DMS79 (cell line): ENCODE measurements around the gene MAP3K6.
"Not testable (repeated sequence)": the region's sequence is repeated elsewhere in the genome, so short reads cannot be mapped to it uniquely, and the experiment has no call there.

ENCODE experiments used
- DNase-seq: peaks from one replicate; lab custom pipeline; 2025; lab: John Stamatoyannopoulos, UW

The MAP3K6 gene

GRCh38 chr1:27395441-27396195 lies 28.9 kb upstream of the MAP3K6 start:
- peak; percentile 56 for DNase-seq

DNA sequence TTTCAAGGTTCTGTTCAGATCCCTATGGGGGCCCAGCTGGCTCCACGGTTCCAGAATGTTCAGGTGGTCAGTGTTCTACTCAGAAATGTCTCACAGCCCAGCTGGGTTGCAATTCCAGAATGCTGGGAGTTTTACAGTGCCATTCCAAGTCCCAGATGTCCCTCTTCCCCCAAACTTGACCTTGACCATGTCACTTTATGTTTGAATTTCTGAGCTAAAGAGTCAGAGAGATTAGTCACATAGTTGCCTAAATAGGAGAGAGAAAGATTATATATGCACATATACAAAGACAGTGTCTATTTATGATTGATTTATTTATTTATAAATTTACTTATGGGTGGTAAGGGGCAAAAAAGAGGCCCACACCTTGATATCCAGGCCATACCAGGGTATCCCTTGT lies 28.2 kb upstream of the MAP3K6 start:
- no peak for DNase-seq

DNA sequence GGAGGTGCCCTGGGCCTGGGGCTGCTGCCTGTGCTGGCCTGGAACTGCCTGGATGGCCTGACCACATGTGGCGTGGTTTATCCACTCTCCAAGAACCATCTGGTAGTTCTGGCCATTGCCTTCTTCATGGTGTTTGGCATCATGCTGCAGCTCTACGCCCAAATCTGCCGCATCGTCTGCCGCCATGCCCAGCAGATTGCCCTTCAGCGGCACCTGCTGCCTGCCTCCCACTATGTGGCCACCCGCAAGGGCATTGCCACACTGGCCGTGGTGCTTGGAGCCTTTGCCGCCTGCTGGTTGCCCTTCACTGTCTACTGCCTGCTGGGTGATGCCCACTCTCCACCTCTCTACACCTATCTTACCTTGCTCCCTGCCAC lies 27.5 kb upstream of the MAP3K6 start:
- no peak for DNase-seq

DNA sequence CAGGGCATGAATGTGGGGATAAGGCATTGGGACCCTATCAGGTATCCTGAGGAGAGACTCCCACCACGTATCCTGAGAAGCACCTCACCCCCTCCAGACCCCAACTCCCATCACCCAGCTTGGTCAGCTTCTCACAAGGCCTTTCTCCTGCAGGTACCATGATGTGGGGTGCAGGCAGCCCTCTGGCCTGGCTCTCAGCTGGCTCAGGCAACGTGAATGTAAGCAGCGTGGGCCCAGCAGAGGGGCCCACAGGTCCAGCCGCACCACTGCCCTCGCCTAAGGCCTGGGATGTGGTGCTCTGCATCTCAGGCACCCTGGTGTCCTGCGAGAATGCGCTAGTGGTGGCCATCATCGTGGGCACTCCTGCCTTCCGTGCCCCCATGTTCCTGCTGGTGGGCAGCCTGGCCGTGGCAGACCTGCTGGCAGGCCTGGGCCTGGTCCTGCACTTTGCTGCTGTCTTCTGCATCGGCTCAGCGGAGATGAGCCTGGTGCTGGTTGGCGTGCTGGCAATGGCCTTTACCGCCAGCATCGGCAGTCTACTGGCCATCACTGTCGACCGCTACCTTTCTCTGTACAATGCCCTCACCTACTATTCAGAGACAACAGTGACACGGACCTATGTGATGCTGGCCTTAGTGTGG lies 27.0 kb upstream of the MAP3K6 start:
- DNase-seq = no peak

GRCh38 chr1:27392778-27393635 lies 26.2 kb upstream of the MAP3K6 start:
- DNase-seq = no peak

GRCh38 chr1:27392096-27392777 lies 25.5 kb upstream of the MAP3K6 start, which contains the start of gene GPR3:
GPR3 (plus strand) TSS chr1:27392622; CDS start chr1:27393799, 1,177 bp downstream.
- DNase-seq = peak; percentile 71

- DNase-seq = no peak
These were observed 24.8 kb upstream of the MAP3K6 start for GRCh38 chr1:27391511-27392095.

DNA sequence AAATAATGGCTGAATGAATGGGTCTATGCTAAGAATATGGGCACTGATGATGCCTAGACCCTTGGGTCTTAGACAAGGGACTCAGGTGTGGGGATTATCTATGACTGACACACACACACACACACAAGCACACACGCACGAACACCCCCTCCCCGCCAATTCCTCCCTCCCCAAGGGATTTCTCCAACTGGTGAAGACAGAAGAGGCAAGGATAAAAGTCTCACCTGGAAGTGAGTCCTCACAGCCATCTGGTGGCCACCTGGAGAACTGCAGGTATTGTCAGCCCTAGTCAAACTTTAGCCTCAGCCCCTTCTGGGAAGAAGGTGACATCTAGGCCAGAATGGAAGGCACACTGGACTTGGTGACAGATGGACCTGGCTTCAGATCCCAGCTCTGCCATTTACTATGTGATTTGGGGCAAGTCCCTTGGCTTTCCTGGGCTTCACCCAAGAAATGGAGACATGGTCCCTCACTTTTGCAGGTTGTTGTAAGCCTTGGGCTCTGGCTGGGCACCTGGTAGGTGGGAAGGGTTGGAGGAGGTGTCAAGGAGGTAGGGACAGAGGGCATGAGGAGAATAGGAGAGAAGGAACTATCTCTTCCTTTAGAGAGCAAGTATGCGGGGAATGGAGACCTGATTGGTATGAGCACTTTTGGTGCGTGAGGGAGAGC lies 21.7 kb upstream of the MAP3K6 start:
- DNase-seq = peak; percentile 23

DNA sequence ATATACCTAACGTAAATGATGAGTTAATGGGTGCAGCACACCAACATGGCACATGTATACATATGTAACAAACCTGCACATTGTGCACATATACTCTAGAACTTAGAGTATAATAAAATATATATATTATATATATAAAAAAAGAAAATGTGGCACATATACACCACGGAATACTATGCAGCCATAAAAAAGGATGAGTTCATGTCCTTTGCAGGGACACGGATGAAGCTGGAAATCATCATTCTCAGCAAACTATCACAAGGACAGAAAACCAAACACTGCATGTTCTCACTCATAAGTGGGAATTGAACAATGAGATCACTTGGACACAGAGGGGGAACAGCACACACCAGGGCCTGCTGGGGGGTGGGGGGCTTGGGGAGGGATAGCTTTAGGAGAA lies 18.0 kb upstream of the MAP3K6 start:
- not testable (repeated sequence) for DNase-seq

- DNase-seq = no peak
These were observed 16.9 kb upstream of the MAP3K6 start for GRCh38 chr1:27383661-27384060.

DNA sequence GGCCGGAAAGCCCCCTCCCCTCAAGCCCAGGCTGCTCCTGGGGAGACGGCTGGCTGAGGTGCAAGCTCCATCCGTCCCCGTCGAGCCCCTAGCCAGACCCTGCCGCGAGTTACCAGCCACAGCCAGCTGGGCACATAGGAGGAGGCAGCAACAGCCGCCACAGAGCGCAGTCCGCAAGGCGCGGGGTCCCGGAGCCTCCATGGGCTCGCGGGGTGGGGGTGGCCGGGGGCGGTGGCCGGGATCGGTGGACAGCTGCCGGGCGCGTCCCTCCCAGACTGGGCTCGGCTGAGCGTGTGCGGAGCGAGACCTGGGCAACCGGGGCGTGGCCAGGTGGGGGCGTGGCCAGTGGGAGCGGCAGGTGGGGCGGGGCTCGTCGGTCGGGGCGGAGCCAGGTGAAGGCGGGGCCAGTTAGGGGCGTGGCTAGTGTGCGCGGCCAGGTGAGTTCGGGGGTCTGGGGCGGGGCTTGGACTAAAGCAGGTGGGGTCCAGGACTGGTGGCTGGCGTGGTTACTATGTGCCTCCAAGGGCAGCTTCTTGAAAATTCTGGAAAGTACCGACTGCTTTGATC lies 16.4 kb upstream of the MAP3K6 start, which contains the start of gene CD164L2:
Gene CD164L2, minus strand, starts transcription at position 295 of the 567 bp plus-strand sequence. Its CDS starts 94 bp downstream, at position 201.
- no peak for DNase-seq

GRCh38 chr1:27381969-27382762 lies 15.4 kb upstream of the MAP3K6 start:
- DNase-seq = no peak

DNA sequence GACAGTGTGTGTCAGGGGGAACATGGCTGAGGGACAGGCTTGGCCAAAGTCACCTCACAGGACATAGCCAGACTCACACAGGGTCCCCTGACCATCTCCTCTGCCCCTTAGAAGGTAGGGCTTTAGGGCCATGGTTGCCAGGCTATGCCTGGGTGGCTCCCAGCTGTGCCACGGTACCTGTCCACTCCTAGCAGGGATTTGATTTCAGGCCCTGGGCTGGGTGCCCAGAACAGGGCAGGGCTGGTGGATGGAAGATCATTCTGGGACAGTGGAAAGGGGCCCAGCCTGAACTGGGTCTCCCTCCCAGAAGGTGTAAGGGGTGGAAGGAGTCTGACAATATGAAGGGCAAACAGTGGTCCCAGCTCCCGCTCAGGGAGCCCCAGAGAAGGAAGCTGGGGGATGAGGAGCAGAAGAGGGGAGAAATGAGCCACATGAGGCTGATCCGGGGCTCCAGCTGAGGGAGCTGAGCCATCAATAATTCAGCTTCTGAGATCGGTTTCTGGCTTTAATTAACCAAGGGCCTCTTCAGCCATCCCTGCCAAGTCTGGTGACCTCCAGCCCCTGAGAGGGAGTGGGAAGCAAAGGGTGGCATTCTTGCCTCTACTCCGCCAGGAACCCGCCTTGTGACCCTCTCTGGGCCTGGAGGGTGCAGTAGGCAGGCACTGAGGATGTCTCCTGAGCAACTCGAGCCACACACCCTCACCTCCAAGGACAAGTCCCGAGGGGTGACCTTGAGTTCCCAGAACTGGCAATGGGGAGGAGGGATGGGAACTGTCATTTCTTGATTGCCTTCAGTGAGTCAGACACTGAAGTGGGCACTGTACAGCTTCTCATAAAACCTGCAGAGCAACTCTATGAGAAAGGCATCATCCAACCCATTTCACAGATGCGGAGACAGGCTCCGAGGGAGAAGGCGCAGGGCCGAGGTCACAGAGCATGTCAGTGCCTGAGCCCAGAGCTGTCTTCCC lies 14.3 kb upstream of the MAP3K6 start:
- DNase-seq = no peak

- DNase-seq = no peak
These were observed 13.5 kb upstream of the MAP3K6 start for GRCh38 chr1:27380224-27380623.

- no peak for DNase-seq
These were observed 12.9 kb upstream of the MAP3K6 start for GRCh38 chr1:27379564-27380122.

DNA sequence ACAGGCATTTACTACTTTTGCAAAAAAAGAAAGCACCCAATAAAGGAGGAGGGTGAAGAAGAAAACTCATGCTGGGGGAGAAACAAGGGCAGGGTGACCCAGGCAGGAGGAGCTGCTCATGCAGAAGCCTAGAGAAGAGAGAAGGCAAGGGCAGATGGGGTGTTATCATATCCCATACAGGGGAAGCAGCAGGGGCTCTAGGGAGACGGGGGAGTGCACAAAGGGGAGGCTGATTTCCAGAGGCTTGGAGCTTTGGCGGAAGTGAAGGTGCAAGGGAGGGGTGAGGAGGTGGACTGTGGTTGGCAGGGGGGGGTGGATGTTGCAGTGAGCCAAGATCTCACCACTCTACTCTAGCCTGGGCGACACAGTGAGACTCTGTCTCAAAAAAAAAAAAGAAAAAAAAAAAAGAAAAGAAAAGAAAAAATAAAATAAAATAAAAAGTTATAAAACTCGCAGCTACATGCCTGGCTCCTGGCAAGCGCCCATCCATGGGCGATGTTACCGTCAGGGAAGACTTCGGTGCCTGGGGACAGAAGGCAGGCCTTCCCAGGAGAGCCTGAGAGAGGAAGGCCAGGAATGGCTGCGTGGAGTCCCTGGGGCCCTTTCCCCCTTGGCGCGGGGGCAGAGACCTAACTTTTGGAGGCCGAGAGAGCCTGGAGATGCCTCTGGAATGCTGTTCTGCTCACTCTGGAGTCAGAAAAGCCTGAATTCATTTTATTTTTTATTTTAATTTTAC lies 11.2 kb upstream of the MAP3K6 start:
- no peak for DNase-seq

DNA sequence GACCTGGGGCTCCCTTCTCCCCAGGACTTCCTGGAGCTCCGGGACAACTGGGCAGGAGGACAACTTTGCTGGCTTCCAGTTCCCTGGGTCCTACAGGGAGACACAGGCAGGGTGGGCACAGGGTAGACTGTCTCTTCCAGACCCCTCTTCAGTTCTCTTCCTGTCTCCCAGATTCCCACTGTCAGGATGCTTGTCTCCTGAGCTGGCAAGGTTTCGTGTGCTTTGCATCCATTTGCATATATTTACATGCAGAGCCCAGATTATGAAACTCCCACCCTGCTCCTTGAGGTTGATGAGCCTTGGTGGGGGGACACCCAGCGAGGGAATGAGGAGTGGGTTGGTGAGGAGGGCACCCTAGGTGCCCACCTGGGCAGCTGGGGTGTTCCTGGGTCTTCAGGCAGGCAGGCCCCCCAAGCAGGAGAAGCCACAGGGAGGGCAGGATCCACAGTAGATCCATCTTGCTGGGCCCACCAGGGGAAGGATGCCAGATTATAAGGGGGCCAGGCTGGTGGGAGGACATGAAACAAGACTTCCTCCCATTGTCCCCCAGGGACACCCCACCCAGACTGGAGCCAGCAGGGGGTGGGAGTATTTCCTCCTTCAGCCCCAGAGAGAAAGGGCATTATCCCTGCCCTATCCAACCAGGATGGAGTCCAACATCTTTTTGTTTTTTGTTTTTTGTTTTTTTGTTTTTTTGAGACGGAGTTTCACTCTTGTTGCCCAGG lies 7.8 kb upstream of the MAP3K6 start, which contains the start of gene FCN3:
Gene FCN3, minus strand, starts transcription at position 463 of the 725 bp plus-strand sequence. Its CDS starts 6 bp downstream, at position 457.
- DNase-seq = no peak
